MCF 10A (cell line): Measurements from ENCODE around the gene KCNB1. TPM values are rescaled to one million over a fixed set of nuclear protein-coding genes. Genes with fewer than 3 reads are reported as not detected.

Source experiments
- BruUV-seq: library from RNA; stranded (reverse); fragments of 400-500 nt; replicated peaks from 2 replicates; lab custom pipeline; 2021; lab: Mats Ljungman, UMichigan
- CTCF ChIA-PET: fragments of 300-600 bp; sonication (Branson Sonifier 250); formaldehyde crosslinking; extraction: SDS; loops from one replicate; lab custom pipeline; 2021; ENCODE audit warnings: antibody characterized with exemption, inconsistent platforms; lab: Yijun Ruan, JAX
- POLR2A ChIA-PET: fragments of 300-600, 350-650 bp; sonication (Branson Sonifier 250); formaldehyde crosslinking; extraction: SDS; loops from one replicate; lab custom pipeline; 2020; ENCODE audit warnings: antibody characterized with exemption, inconsistent platforms; lab: Yijun Ruan, JAX
- DNase-seq: peaks from one replicate; pipeline ENCODE4 v3.0.0-alpha.2; 2018; ENCODE audit not compliant: unreplicated experiment
- H3K27ac Mint-ChIP-seq: one replicate; pipeline ENCODE4 v1.8.0; 2022; ENCODE audit warnings: mild to moderate bottlenecking, low read depth, mixed read lengths; ENCODE audit not compliant: unreplicated experiment
- H3K27me3 Mint-ChIP-seq: one replicate; pipeline ENCODE4 v1.8.0; 2022; ENCODE audit warnings: mixed read lengths; ENCODE audit not compliant: insufficient read depth, unreplicated experiment
- H3K36me3 Mint-ChIP-seq: one replicate; pipeline ENCODE4 v1.8.0; 2022; ENCODE audit warnings: mild to moderate bottlenecking, moderate library complexity, mixed read lengths; ENCODE audit not compliant: insufficient read depth, unreplicated experiment
- H3K4me1 Mint-ChIP-seq: one replicate; pipeline ENCODE4 v1.8.0; 2022; ENCODE audit warnings: mixed read lengths; ENCODE audit not compliant: insufficient read depth, unreplicated experiment
- H3K4me3 Mint-ChIP-seq: one replicate; pipeline ENCODE4 v1.8.0; 2022; ENCODE audit warnings: mild to moderate bottlenecking, moderate library complexity, mixed read lengths; ENCODE audit not compliant: unreplicated experiment
- H3K9me3 Mint-ChIP-seq: one replicate; pipeline ENCODE4 v1.8.0; 2022; ENCODE audit warnings: mixed read lengths; ENCODE audit not compliant: unreplicated experiment
- CTCF ChIP-seq: fragments of 200-600 bp; IDR thresholded peaks from one replicate; pipeline ENCODE4 v1.8.0; 2022; ENCODE audit warnings: antibody characterized with exemption, mild to moderate bottlenecking; ENCODE audit not compliant: unreplicated experiment
- intact Hi-C: fragments of 100-400 bp; cut with micrococcal nuclease; formaldehyde crosslinking; loops from 2 replicates; pipeline ENCODE4 v1.14.1; 2022
- total RNA-seq: library from RNA; stranded (reverse); gene quantifications from 2 replicates; pipeline ENCODE4 v1.2.3, GENCODE V29; 2022

The KCNB1 gene
- total RNA-seq, 1 experiment from 2014 or later: 2.8 TPM

- POLR2A ChIA-PET: interaction anchor here (0.6 to 1.4 kb wide), 4 partner anchors 13 to 458 kb away, joined by 3 to 4 read pairs (median 3); no protein-coding TSS in a partner anchor
- Mint-ChIP-seq H3K36me3 (no peaks in the 10 kb centered on the region), H3K4me1 (peaks cover 5% of the 10 kb centered on the region), H3K9me3 (no peaks in the 10 kb centered on the region), H3K27me3 (no peaks in the 10 kb centered on the region), H3K4me3 (no peak overlapping the region), H3K27ac (no peak overlapping the region)
- intact Hi-C loops: no loop called here
- no peak for DNase-seq
- BruUV-seq: no TSS peak
- TF ChIP-seq CTCF: no peak
- CTCF ChIA-PET: interaction anchor here (0.6 to 2.0 kb wide), 6 partner anchors 19 to 733 kb away, joined by 3 to 9 read pairs (median 4); no protein-coding TSS in a partner anchor
Observed at GRCh38 chr20:49353348-49353747, 129.1 kb downstream of the KCNB1 start.

- H3K27ac Mint-ChIP-seq: no peak overlapping the region
- intact Hi-C loops: no loop called here
- H3K36me3 Mint-ChIP-seq: no peaks in the 10 kb centered on the region
- DNase-seq: no peak
- peaks cover 5% of the 10 kb centered on the region for H3K4me1 Mint-ChIP-seq
- H3K4me3 Mint-ChIP-seq: no peak overlapping the region
- ChIA-PET CTCF (interaction anchor here (0.5 to 2.0 kb wide), 6 partner anchors 18 to 246 kb away, joined by 3 to 9 read pairs (median 5); no protein-coding TSS in a partner anchor), POLR2A (interaction anchor here (0.8 to 1.2 kb wide), 3 partner anchors 13 to 71 kb away, joined by 3 to 4 read pairs (median 3); no protein-coding TSS in a partner anchor)
- no TSS peak for BruUV-seq
- no peaks in the 10 kb centered on the region for H3K9me3 Mint-ChIP-seq
- no peak for TF ChIP-seq CTCF
- H3K27me3 Mint-ChIP-seq: no peaks in the 10 kb centered on the region
Observed at GRCh38 chr20:49352751-49353150, 129.7 kb downstream of the KCNB1 start.

- no peaks in the 10 kb centered on the region for H3K36me3 Mint-ChIP-seq
- H3K27ac Mint-ChIP-seq: no peak overlapping the region
- intact Hi-C loops: no loop called here
- H3K4me3 Mint-ChIP-seq: no peak overlapping the region
- H3K9me3 Mint-ChIP-seq: no peaks in the 10 kb centered on the region
- ChIA-PET POLR2A (interaction anchor here (0.7 to 1.4 kb wide), 3 partner anchors 9 to 39 kb away, joined by 3 to 4 read pairs (median 3); no protein-coding TSS in a partner anchor), CTCF (interaction anchor here (0.7 to 1.4 kb wide), 2 partner anchors 86 to 182 kb away, joined by 3 read pairs; no protein-coding TSS in a partner anchor)
- H3K4me1 Mint-ChIP-seq: peaks cover 3% of the 10 kb centered on the region
- no peaks in the 10 kb centered on the region for H3K27me3 Mint-ChIP-seq
- no peak for TF ChIP-seq CTCF
- no TSS peak for BruUV-seq
- DNase-seq: no peak
Observed at GRCh38 chr20:49351775-49352174, 130.7 kb downstream of the KCNB1 start.

GRCh38 chr20:49349694-49350252 lies 132.7 kb downstream of the KCNB1 start:
- no TSS peak for BruUV-seq
- Mint-ChIP-seq H3K27me3 (no peaks in the 10 kb centered on the region), H3K36me3 (no peaks in the 10 kb centered on the region), H3K9me3 (no peaks in the 10 kb centered on the region), H3K4me3 (no peak overlapping the region), H3K4me1 (peaks cover 20% of the 10 kb centered on the region), H3K27ac (no peak overlapping the region)
- intact Hi-C loops: loop anchor here (5.0 kb wide), 1 partner anchor 33 kb away; no protein-coding TSS in a partner anchor
- ChIA-PET POLR2A (interaction anchor here (0.6 to 1.1 kb wide), 5 partner anchors 24 to 153 kb away, joined by 3 to 5 read pairs (median 4); no protein-coding TSS in a partner anchor), CTCF (interaction anchor here (0.6 to 1.4 kb wide), 2 partner anchors 102 to 135 kb away, joined by 3 to 4 read pairs; no protein-coding TSS in a partner anchor)
- DNase-seq: peak; percentile 33
- no peak for TF ChIP-seq CTCF
